ENCODE data around the gene PKIG.

DNA sequence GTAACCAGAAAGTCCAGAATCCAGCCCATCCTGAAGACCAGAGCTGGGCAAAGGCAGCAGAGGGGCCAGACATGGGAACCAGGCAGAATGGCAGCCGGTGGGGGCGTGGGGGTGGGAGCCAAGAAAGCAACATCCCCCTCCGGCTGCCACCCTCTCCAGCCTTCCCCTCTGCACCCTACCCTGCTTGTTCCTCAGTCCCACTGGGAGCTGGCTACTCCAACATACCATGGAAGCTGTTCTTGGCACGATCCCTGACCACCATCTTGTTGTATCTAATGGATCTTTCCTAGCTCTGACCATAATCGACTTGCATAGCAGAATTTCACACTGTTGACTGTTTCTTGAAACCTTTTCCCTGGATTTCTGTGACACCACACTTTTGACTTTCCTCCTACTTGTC, 38.9 kb downstream of the PKIG start:
- TF ChIP-seq CTCF (IDR thresholded peaks at IDR 0.05) (no peak), EZH2phosphoT487 (IDR thresholded peaks at IDR 0.05; ENCODE audit: borderline replicate concordance, low read depth) (no peak)
